K562 (cell line): ENCODE data around the gene XPR1.

Experiments
- CBFB ChIP-seq: sonication (generic); formaldehyde crosslinking; IDR thresholded peaks from 2 replicates; pipeline ENCODE4 v1.4.0; 2020; ENCODE audit warnings: mild to moderate bottlenecking, missing genetic modification reagents
- CTCF ChIP-seq, 3 experiments: IDR thresholded peaks in 2 of 3; conservative IDR thresholded peaks in 1 of 3; 2 replicates each; pipeline ENCODE4 v1.5.1; 2011 to 2012; ENCODE audit warnings: low read length in 3 of 3, mild to moderate bottlenecking in 3 of 3, control low read depth in 2 of 3, improper control_type of control experiment in 1 of 3, inconsistent platforms in 1 of 3, low read depth in 1 of 3, mixed read lengths in 1 of 3, moderate library complexity in 1 of 3; ENCODE audit not compliant: insufficient read depth in 2 of 3
- EGR1 ChIP-seq: fragments of 450-650 bp; conservative IDR thresholded peaks from 2 replicates; pipeline ENCODE4 v1.6.1; 2017; ENCODE audit warnings: mild to moderate bottlenecking
- POLR2AphosphoS5 ChIP-seq: IDR thresholded peaks from 2 replicates; pipeline ENCODE4 v1.6.1; 2011; ENCODE audit warnings: mild to moderate bottlenecking, low read depth, low read length, moderate library complexity; ENCODE audit not compliant: control insufficient read depth, insufficient read depth
- RAD21 ChIP-seq, 2 experiments: fragments of 250-450 bp in 1 of 2; fragments of 450-650 bp in 1 of 2; sonication (Bioruptor Pico) in 1 of 2; formaldehyde crosslinking in 1 of 2; IDR thresholded peaks in 1 of 2; conservative IDR thresholded peaks in 1 of 2; 2 replicates each; pipeline versions ENCODE4 v1.4.0 to v1.8.0; 2020 to 2022; ENCODE audit warnings: mild to moderate bottlenecking in 2 of 2, moderate library complexity in 1 of 2
- YY1 ChIP-seq, 3 experiments: IDR thresholded peaks; 2 replicates each; pipeline ENCODE4 v1.6.1; 2011; ENCODE audit warnings: low read length in 2 of 3, mild to moderate bottlenecking in 2 of 3, moderate library complexity in 2 of 3, borderline replicate concordance in 1 of 3, control low read depth in 1 of 3, low read depth in 1 of 3; ENCODE audit not compliant: insufficient read depth in 3 of 3, insufficient replicate concordance in 2 of 3, control insufficient read depth in 1 of 3, insufficient read length in 1 of 3; ENCODE audit errors: extremely low read depth in 1 of 3
- TF ChIP-seq, protein P1 (sequence below): fragments of 150-350 bp; conservative IDR thresholded peaks from 2 replicates; pipeline ENCODE4 v1.6.1; 2014; ENCODE audit warnings: low read length

DNA sequence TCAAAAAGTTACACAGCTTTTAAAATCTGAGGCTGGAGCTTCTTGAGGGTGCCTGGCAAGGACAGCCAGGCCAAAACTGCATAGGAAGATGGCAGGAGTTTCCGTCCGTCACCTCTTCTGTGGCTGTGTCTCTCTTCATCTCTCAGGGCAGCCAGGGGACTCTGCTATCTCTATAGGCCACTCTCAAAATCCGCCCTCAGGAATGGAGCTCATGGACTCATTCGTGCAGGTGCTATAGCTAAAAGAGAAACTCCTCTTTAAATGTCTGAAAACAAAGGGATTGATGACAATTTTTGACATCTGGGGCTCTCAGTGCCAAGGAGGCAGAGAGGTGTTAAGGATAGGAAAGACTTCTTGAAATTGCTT lies 45.8 kb upstream of the XPR1 start:
- TF ChIP-seq RAD21 (CRISPR knock-in tag; conservative IDR thresholded peaks at IDR 0.05 in 1 of 2, IDR thresholded peaks at IDR 0.05 in 1 of 2) = no peak
- no peak for TF ChIP-seq CBFB (CRISPR knock-in tag)
- TF ChIP-seq CTCF (IDR thresholded peaks at IDR 0.05 in 2 of 3, conservative IDR thresholded peaks at IDR 0.05 in 1 of 3; ENCODE audit: insufficient read depth in 2 of 3, low read depth in 1 of 3, low read length in 3 of 3) = no peak
- no peak for TF ChIP-seq EGR1
- no peak for TF ChIP-seq YY1 (IDR thresholded peaks at IDR 0.05; ENCODE audit: borderline replicate concordance in 1 of 3, control insufficient read depth in 1 of 3, extremely low read depth in 1 of 3, insufficient read depth in 3 of 3, insufficient read length in 1 of 3, insufficient replicate concordance in 2 of 3, low read depth in 1 of 3, low read length in 2 of 3)
- 0 out of 2 replicates have a peak, but pooled peaks have one; percentile 21 for TF ChIP-seq POLR2AphosphoS5
- TF ChIP-seq, protein P1, sequence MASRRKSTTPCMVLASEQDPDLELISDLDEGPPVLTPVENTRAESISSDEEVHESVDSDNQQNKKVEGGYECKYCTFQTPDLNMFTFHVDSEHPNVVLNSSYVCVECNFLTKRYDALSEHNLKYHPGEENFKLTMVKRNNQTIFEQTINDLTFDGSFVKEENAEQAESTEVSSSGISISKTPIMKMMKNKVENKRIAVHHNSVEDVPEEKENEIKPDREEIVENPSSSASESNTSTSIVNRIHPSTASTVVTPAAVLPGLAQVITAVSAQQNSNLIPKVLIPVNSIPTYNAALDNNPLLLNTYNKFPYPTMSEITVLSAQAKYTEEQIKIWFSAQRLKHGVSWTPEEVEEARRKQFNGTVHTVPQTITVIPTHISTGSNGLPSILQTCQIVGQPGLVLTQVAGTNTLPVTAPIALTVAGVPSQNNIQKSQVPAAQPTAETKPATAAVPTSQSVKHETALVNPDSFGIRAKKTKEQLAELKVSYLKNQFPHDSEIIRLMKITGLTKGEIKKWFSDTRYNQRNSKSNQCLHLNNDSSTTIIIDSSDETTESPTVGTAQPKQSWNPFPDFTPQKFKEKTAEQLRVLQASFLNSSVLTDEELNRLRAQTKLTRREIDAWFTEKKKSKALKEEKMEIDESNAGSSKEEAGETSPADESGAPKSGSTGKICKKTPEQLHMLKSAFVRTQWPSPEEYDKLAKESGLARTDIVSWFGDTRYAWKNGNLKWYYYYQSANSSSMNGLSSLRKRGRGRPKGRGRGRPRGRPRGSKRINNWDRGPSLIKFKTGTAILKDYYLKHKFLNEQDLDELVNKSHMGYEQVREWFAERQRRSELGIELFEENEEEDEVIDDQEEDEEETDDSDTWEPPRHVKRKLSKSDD = no peak
